Cardiac muscle cell (in vitro differentiated cells and primary cell): ENCODE data around the gene CFAP77. TPM values are rescaled to one million over a fixed set of nuclear protein-coding genes. Genes with fewer than 3 reads are reported as not detected.

ENCODE experiments used
- DNase-seq, 2 donors: peaks; one replicate each; pipeline versions ENCODE4 v3.0.0 to v3.0.0-alpha.2; 2010 to 2017; ENCODE audit warnings: low read depth in 1 of 2, low spot score in 1 of 2
- H3K27ac ChIP-seq: fragments of 200-600 bp; sonication (generic); 2 replicates; pipeline ENCODE4 v1.5.1; 2016
- H3K27me3 ChIP-seq: fragments of 200-600 bp; sonication (generic); 2 replicates; pipeline ENCODE4 v1.6.0; 2016; ENCODE audit warnings: control low read depth
- H3K36me3 ChIP-seq: fragments of 200-600 bp; sonication (generic); 2 replicates; pipeline ENCODE4 v1.5.1; 2016; ENCODE audit warnings: control low read depth
- H3K4me1 ChIP-seq: fragments of 200-600 bp; sonication (generic); 2 replicates; pipeline ENCODE4 v1.8.1; 2017; ENCODE audit warnings: low read depth, mild to moderate bottlenecking, mixed run types
- H3K4me3 ChIP-seq: fragments of 200-600 bp; sonication (generic); 2 replicates; pipeline ENCODE4 v1.5.1; 2016; ENCODE audit warnings: mild to moderate bottlenecking
- H3K9me3 ChIP-seq: fragments of 200-600 bp; sonication (generic); 2 replicates; pipeline ENCODE4 v1.5.1; 2017; ENCODE audit warnings: low read depth, mild to moderate bottlenecking, control low read depth
- polyA plus RNA-seq: library from polyadenylated mRNA; unstranded; fragments of >200 nt; fragmentation: Nextera tagmentation; extraction: Ambion mirVana; gene quantifications from 2 replicates; pipeline ENCODE4 v1.2.1, GENCODE V29; 2016
- total RNA-seq: library from RNA; depleted of rRNA; stranded (reverse); fragments of >200 nt; gene quantifications from 2 replicates; pipeline ENCODE4 v1.2.3, GENCODE V29; 2016
- TF ChIP-seq, protein P1 (sequence below): IDR thresholded peaks from 2 replicates; pipeline ENCODE4 v1.5.1; 2012; ENCODE audit warnings: low read depth, mild to moderate bottlenecking, low read length

Gene CFAP77
- total and polyA plus RNA-seq, 2 experiments from 2014 or later, result 0.46 to 1.5 TPM

GRCh38 chr9:132585954-132586829, 176.2 kb downstream of the CFAP77 start:
- Histone ChIP-seq H3K36me3 (no peaks in the 10 kb centered on the region), H3K9me3 (no peaks in the 10 kb centered on the region), H3K4me1 (no peaks in the 10 kb centered on the region), H3K27me3 (peaks cover 99% of the 10 kb centered on the region), H3K27ac (no peak overlapping the region), H3K4me3 (no peak overlapping the region)
- DNase-seq, result no peak
- TF ChIP-seq, protein P1, sequence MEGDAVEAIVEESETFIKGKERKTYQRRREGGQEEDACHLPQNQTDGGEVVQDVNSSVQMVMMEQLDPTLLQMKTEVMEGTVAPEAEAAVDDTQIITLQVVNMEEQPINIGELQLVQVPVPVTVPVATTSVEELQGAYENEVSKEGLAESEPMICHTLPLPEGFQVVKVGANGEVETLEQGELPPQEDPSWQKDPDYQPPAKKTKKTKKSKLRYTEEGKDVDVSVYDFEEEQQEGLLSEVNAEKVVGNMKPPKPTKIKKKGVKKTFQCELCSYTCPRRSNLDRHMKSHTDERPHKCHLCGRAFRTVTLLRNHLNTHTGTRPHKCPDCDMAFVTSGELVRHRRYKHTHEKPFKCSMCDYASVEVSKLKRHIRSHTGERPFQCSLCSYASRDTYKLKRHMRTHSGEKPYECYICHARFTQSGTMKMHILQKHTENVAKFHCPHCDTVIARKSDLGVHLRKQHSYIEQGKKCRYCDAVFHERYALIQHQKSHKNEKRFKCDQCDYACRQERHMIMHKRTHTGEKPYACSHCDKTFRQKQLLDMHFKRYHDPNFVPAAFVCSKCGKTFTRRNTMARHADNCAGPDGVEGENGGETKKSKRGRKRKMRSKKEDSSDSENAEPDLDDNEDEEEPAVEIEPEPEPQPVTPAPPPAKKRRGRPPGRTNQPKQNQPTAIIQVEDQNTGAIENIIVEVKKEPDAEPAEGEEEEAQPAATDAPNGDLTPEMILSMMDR, result no peak

GRCh38 chr9:132586830-132587591, 177.0 kb downstream of the CFAP77 start:
- no peak for DNase-seq
- Histone ChIP-seq H3K27me3 (peaks cover 100% of the 10 kb centered on the region), H3K27ac (no peak overlapping the region), H3K9me3 (no peaks in the 10 kb centered on the region), H3K36me3 (no peaks in the 10 kb centered on the region), H3K4me3 (no peak overlapping the region), H3K4me1 (no peaks in the 10 kb centered on the region)
- TF ChIP-seq, protein P1, result no peak

DNA sequence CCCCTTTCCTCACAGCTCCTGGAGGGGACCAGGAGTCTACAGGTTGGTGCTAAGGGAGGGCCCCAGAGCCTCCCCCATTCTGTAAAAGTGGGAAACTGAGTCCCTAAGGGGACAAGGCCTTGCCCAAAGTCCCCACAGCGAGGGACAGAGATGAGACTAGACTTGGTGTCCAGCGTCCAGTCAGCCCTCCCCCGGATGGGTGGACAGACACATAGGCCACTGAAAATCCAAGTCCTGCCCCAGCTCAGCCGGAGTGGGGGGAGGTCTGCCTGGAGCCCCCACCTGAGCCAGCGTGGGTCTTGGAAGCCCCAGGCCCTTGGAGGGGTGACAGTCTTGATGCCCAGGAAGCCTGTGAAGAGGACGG, 177.6 kb downstream of the CFAP77 start:
- peaks cover 100% of the 10 kb centered on the region for H3K27me3 ChIP-seq
- H3K36me3 ChIP-seq, result no peaks in the 10 kb centered on the region
- H3K9me3 ChIP-seq, result no peaks in the 10 kb centered on the region
- no peak overlapping the region for H3K27ac ChIP-seq
- no peak overlapping the region for H3K4me3 ChIP-seq
- no peaks in the 10 kb centered on the region for H3K4me1 ChIP-seq
- TF ChIP-seq, protein P1, result no peak
- DNase-seq, result no peak

DNA sequence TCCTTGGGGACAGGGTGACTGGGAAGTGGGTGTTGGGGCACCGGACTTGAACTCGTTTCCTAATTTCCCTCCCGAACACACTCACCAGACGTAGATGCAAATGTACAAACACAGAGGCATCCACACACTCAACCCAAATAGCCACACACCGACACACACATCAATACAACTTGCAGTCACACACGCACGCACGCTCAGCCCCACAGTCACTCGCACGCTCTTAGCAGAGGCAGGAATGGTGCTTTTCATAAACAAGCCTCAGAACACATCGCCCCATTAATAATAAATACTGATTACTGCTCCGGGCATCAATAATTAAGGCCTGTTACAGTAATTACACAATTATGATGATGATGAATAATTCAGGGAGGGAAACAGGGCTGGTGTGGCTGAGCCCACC, 178.1 kb downstream of the CFAP77 start:
- no peak overlapping the region for H3K4me3 ChIP-seq
- no peak overlapping the region for H3K27ac ChIP-seq
- no peaks in the 10 kb centered on the region for H3K4me1 ChIP-seq
- H3K27me3 ChIP-seq, result peaks cover 100% of the 10 kb centered on the region
- H3K36me3 ChIP-seq, result no peaks in the 10 kb centered on the region
- H3K9me3 ChIP-seq, result no peaks in the 10 kb centered on the region
- no peak for DNase-seq
- TF ChIP-seq, protein P1, result no peak

GRCh38 chr9:132588501-132589147, 178.6 kb downstream of the CFAP77 start:
- no peaks in the 10 kb centered on the region for H3K9me3 ChIP-seq
- peaks cover 100% of the 10 kb centered on the region for H3K27me3 ChIP-seq
- no peaks in the 10 kb centered on the region for H3K4me1 ChIP-seq
- H3K36me3 ChIP-seq, result no peaks in the 10 kb centered on the region
- TF ChIP-seq, protein P1, result no peak
- H3K4me3 ChIP-seq, result no peak overlapping the region
- DNase-seq, result no peak
- no peak overlapping the region for H3K27ac ChIP-seq
